ENCODE data around the gene VANGL2.

VANGL2 gene

GRCh38 chr1:160415696-160416290, 15.4 kb downstream of the VANGL2 start:
- no peaks in the 10 kb centered on the region for H3K9me3 ChIP-seq (ENCODE audit: control insufficient read depth in 2 of 2, low read length in 2 of 2)
- H3K27ac ChIP-seq (ENCODE audit: low read length), result no peak overlapping the region
- H3K36me3 ChIP-seq (ENCODE audit: control insufficient read depth in 2 of 2, insufficient read depth in 2 of 2, low read length in 2 of 2), result peaks cover 6 to 9% of the 10 kb centered on the region in 2 donors
- peaks cover 5% of the 10 kb centered on the region for H3K4me1 ChIP-seq (ENCODE audit: control insufficient read depth, insufficient read depth, low read length)
- no peak overlapping the region for H3K4me3 ChIP-seq (ENCODE audit: low read length in 2 of 2)
- no peaks in the 10 kb centered on the region for H3K27me3 ChIP-seq (ENCODE audit: control insufficient read depth in 1 of 2, insufficient read depth in 2 of 2, low read length in 2 of 2)
- H3K9ac ChIP-seq (ENCODE audit: low read length in 2 of 2), result no peak overlapping the region

DNA sequence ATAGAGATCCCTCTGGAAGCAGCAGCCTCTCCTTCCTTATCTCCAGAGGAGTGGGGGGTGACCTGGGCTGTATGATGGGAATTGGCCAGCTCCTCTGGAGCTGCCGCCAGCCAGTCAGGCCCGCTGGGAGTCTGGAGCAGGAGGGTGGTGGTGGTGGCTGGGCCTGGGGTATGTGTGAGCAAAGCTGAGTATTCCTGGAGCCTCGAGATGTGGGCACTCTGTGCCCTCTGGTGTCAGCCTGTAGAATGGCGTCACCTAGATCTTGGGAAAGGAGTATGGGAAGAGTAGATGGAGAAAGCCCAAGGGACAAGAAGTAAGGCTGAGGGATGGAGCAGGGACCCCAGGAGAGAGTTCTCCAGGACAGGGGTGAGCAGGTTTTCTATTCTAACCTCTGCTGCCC, 16.0 kb downstream of the VANGL2 start:
- Histone ChIP-seq H3K4me3 (ENCODE audit: low read length in 2 of 2) (no peak overlapping the region), H3K36me3 (ENCODE audit: control insufficient read depth in 2 of 2, insufficient read depth in 2 of 2, low read length in 2 of 2) (peaks cover 9% of the 10 kb centered on the region in 2 donors), H3K9ac (ENCODE audit: low read length in 2 of 2) (no peak overlapping the region), H3K4me1 (ENCODE audit: control insufficient read depth, insufficient read depth, low read length) (peaks cover under 1% of the 10 kb centered on the region), H3K9me3 (ENCODE audit: control insufficient read depth in 2 of 2, low read length in 2 of 2) (no peaks in the 10 kb centered on the region), H3K27ac (ENCODE audit: low read length) (no peak overlapping the region), H3K27me3 (ENCODE audit: control insufficient read depth in 1 of 2, insufficient read depth in 2 of 2, low read length in 2 of 2) (no peaks in the 10 kb centered on the region)

DNA sequence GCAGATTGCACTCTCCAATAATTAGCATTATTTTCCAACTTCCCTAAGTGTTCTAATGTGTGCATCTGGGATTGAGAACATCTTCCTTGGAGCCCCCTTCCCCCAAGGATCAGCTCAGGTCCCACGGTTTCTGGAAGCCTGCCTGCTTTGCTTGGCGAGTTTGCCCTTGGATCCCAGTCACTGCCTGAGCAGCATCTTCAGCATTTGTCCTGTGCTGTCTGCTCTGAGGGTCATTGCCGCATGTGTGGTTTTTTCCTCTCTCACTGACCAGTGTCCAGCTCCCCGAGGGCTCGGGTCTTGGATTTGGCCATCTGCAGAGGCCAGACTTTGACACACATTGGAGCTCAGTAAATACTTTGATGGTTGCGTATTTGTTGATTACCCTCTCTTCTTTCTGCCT, 18.1 kb downstream of the VANGL2 start:
- Histone ChIP-seq H3K4me3 (ENCODE audit: low read length in 2 of 2) (no peak overlapping the region), H3K4me1 (ENCODE audit: control insufficient read depth, insufficient read depth, low read length) (no peaks in the 10 kb centered on the region), H3K27ac (ENCODE audit: low read length) (no peak overlapping the region), H3K9ac (ENCODE audit: low read length in 2 of 2) (no peak overlapping the region), H3K27me3 (ENCODE audit: control insufficient read depth in 1 of 2, insufficient read depth in 2 of 2, low read length in 2 of 2) (no peaks in the 10 kb centered on the region), H3K36me3 (ENCODE audit: control insufficient read depth in 2 of 2, insufficient read depth in 2 of 2, low read length in 2 of 2) (peaks cover 9 to 10% of the 10 kb centered on the region in 2 donors), H3K9me3 (ENCODE audit: control insufficient read depth in 2 of 2, low read length in 2 of 2) (no peaks in the 10 kb centered on the region)

GRCh38 chr1:160419150-160419837, 18.9 kb downstream of the VANGL2 start:
- H3K27me3 ChIP-seq (ENCODE audit: control insufficient read depth in 1 of 2, insufficient read depth in 2 of 2, low read length in 2 of 2), result no peaks in the 10 kb centered on the region
- no peaks in the 10 kb centered on the region for H3K9me3 ChIP-seq (ENCODE audit: control insufficient read depth in 2 of 2, low read length in 2 of 2)
- no peaks in the 10 kb centered on the region for H3K4me1 ChIP-seq (ENCODE audit: control insufficient read depth, insufficient read depth, low read length)
- H3K4me3 ChIP-seq (ENCODE audit: low read length in 2 of 2), result no peak overlapping the region
- no peak overlapping the region for H3K9ac ChIP-seq (ENCODE audit: low read length in 2 of 2)
- peaks cover 12 to 14% of the 10 kb centered on the region in 2 donors for H3K36me3 ChIP-seq (ENCODE audit: control insufficient read depth in 2 of 2, insufficient read depth in 2 of 2, low read length in 2 of 2)
- no peak overlapping the region for H3K27ac ChIP-seq (ENCODE audit: low read length)

DNA sequence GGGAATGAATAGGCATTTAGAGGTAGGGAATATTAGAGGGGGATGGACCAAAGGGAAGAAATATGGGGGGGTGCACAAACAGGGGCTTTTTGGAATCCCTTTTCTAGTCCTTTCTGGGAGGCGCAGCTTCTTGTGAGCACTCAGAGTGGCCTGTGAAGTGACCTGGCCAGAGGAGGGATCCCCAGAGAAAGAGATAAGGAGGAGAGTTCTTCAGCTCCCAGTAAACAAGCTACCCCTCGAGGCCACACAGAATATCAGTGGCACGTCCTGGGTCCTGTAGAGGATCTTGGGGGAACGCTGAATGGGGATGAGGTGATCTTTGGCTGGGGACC, 19.4 kb downstream of the VANGL2 start:
- Histone ChIP-seq H3K4me1 (ENCODE audit: control insufficient read depth, insufficient read depth, low read length) (no peaks in the 10 kb centered on the region), H3K27ac (ENCODE audit: low read length) (no peak overlapping the region), H3K9me3 (ENCODE audit: control insufficient read depth in 2 of 2, low read length in 2 of 2) (no peaks in the 10 kb centered on the region), H3K36me3 (ENCODE audit: control insufficient read depth in 2 of 2, insufficient read depth in 2 of 2, low read length in 2 of 2) (peaks cover 12 to 17% of the 10 kb centered on the region in 2 donors), H3K27me3 (ENCODE audit: control insufficient read depth in 1 of 2, insufficient read depth in 2 of 2, low read length in 2 of 2) (no peaks in the 10 kb centered on the region), H3K9ac (ENCODE audit: low read length in 2 of 2) (no peak overlapping the region), H3K4me3 (ENCODE audit: low read length in 2 of 2) (no peak overlapping the region)

DNA sequence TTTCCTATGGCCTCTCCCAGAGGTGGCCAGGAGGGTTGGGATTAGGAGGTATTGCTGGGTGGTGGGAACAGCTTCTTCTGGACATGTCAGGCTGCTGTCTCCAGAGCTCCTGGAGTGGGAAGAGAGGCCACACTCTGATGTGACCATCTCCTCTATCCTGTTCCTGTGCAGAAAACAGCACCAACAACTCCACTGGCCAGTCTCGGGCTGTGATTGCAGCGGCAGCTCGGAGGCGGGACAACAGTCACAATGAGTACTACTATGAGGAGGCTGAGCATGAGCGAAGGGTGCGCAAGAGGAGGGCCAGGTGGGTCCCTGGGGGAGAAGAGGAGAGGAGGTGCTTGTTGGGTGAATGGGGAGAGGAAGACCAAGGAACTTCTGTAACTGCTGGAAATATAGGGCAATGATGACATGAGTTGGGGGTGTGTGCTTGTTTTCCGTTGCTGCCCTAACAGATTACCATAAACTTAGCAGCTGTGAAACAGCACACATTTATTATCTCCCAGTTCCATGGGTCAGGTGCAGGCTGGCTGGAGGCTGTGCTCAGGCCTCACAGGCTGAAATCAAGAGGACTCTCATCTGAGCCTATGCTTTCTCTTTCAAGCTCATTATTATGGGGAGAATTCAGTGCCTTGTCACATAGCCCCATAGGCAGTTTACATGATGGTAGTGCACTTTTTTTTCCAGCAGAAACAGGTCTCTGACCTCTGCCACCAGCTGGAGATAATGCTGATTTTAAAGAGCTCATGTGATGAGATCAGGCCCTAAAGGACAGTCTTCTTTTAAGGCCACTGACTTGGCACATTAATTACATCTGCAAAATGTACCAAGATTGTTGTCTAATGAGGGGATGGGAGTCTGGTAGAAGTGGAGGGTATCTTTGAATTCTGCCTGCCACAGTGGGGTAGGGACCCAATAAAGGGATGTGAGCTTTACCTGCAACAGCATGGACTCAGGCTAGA, 20.8 kb downstream of the VANGL2 start:
- Histone ChIP-seq H3K36me3 (ENCODE audit: control insufficient read depth in 2 of 2, insufficient read depth in 2 of 2, low read length in 2 of 2) (peaks cover 15 to 20% of the 10 kb centered on the region in 2 donors), H3K27me3 (ENCODE audit: control insufficient read depth in 1 of 2, insufficient read depth in 2 of 2, low read length in 2 of 2) (no peaks in the 10 kb centered on the region), H3K27ac (ENCODE audit: low read length) (no peak overlapping the region), H3K4me3 (ENCODE audit: low read length in 2 of 2) (no peak overlapping the region), H3K9me3 (ENCODE audit: control insufficient read depth in 2 of 2, low read length in 2 of 2) (no peaks in the 10 kb centered on the region), H3K4me1 (ENCODE audit: control insufficient read depth, insufficient read depth, low read length) (no peaks in the 10 kb centered on the region), H3K9ac (ENCODE audit: low read length in 2 of 2) (no peak overlapping the region)

DNA sequence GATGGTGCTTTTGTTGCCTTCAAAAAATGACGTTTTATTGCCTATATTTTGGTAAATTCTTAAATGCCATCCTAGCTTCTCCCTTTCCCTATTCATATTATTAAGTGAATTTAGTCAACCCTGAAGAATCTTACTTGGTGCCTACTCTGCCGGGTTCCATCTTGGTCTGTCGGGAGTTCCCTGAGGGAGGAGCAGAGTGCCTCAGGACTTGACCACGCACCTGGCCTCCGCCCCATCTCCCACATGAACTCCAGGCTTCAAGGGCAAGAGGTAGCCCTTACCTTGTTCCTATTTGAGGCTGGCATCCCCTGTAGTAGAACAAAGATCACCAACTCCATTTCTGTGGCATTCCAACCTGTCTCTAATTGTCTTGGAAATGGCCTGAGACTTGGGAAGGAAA, 21.5 kb downstream of the VANGL2 start:
- Histone ChIP-seq H3K36me3 (ENCODE audit: control insufficient read depth in 2 of 2, insufficient read depth in 2 of 2, low read length in 2 of 2) (peaks cover 17 to 20% of the 10 kb centered on the region in 2 donors), H3K4me3 (ENCODE audit: low read length in 2 of 2) (no peak overlapping the region), H3K9ac (ENCODE audit: low read length in 2 of 2) (no peak overlapping the region), H3K4me1 (ENCODE audit: control insufficient read depth, insufficient read depth, low read length) (no peaks in the 10 kb centered on the region), H3K27ac (ENCODE audit: low read length) (no peak overlapping the region), H3K9me3 (ENCODE audit: control insufficient read depth in 2 of 2, low read length in 2 of 2) (no peaks in the 10 kb centered on the region), H3K27me3 (ENCODE audit: control insufficient read depth in 1 of 2, insufficient read depth in 2 of 2, low read length in 2 of 2) (no peaks in the 10 kb centered on the region)

DNA sequence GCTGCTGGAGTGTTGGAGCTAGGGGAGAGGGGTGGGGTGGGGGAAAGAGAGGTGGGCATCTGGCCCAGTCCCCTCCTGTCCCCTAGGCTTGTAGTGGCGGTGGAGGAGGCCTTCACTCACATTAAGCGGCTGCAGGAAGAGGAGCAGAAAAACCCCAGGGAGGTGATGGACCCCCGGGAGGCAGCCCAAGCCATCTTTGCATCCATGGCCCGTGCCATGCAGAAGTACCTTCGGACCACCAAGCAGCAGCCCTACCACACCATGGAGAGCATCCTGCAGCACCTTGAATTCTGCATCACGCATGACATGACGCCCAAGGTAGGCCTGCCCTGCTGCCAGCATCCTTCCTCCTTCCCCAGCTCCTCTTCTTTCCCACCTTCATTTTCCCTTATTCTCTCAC, 23.6 kb downstream of the VANGL2 start:
- Histone ChIP-seq H3K9me3 (ENCODE audit: control insufficient read depth in 2 of 2, low read length in 2 of 2) (no peaks in the 10 kb centered on the region), H3K36me3 (ENCODE audit: control insufficient read depth in 2 of 2, insufficient read depth in 2 of 2, low read length in 2 of 2) (peaks cover 14 to 20% of the 10 kb centered on the region in 2 donors), H3K4me3 (ENCODE audit: low read length in 2 of 2) (no peak overlapping the region), H3K27ac (ENCODE audit: low read length) (no peak overlapping the region), H3K4me1 (ENCODE audit: control insufficient read depth, insufficient read depth, low read length) (no peaks in the 10 kb centered on the region), H3K27me3 (ENCODE audit: control insufficient read depth in 1 of 2, insufficient read depth in 2 of 2, low read length in 2 of 2) (no peaks in the 10 kb centered on the region), H3K9ac (ENCODE audit: low read length in 2 of 2) (no peak overlapping the region)

DNA sequence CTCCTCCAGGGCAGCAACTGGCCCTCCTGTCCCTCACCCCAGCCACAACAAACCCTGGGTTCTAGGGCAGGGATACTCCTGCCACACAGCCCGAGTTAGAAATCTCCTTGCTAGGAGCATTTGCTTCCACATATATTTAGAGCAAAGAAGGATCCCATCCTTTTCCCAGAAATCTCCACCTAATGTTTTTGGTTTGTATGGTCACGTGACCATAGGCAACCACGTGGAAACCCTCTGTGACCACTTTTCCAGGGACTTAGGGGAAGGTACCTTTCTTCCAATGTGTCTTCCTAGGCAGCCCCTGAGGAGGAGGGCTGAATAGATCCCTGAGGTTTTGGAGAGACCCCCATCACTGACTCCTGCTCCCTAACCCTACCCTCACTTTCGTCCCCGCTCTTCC, 25.5 kb downstream of the VANGL2 start:
- Histone ChIP-seq H3K4me3 (ENCODE audit: low read length in 2 of 2) (no peak overlapping the region), H3K27ac (ENCODE audit: low read length) (no peak overlapping the region)

DNA sequence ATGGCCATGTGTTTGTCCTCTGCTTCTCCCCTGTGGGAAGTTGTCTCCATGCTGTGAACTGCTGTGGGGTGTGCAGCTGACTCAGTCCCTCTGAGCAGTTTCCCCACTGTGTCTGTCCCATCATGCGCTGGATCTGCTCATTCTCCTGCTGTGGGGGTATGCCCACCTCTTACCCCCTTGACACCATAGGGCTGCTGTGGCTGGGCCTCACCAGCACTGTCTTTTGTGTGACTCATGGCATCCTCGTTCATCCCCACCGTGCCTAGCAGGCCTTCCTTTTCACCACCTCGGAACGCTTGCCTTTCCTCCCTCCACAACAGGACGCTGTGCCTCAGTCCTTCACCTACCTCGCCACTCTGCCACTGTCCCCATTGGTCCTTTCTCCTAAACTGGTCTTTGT, 27.3 kb downstream of the VANGL2 start:
- Histone ChIP-seq H3K9ac (ENCODE audit: low read length in 2 of 2) (no peak overlapping the region), H3K9me3 (ENCODE audit: control insufficient read depth in 2 of 2, low read length in 2 of 2) (no peaks in the 10 kb centered on the region), H3K36me3 (ENCODE audit: control insufficient read depth in 2 of 2, insufficient read depth in 2 of 2, low read length in 2 of 2) (peaks cover 10 to 11% of the 10 kb centered on the region in 2 donors), H3K4me1 (ENCODE audit: control insufficient read depth, insufficient read depth, low read length) (no peaks in the 10 kb centered on the region), H3K4me3 (ENCODE audit: low read length in 2 of 2) (no peak overlapping the region), H3K27ac (ENCODE audit: low read length) (no peak overlapping the region), H3K27me3 (ENCODE audit: control insufficient read depth in 1 of 2, insufficient read depth in 2 of 2, low read length in 2 of 2) (no peaks in the 10 kb centered on the region)

More for the DNA sequence above, 25.5 kb downstream of the VANGL2 start:
- Histone ChIP-seq H3K9me3 (ENCODE audit: control insufficient read depth in 2 of 2, low read length in 2 of 2) (no peaks in the 10 kb centered on the region), H3K4me1 (ENCODE audit: control insufficient read depth, insufficient read depth, low read length) (no peaks in the 10 kb centered on the region), H3K36me3 (ENCODE audit: control insufficient read depth in 2 of 2, insufficient read depth in 2 of 2, low read length in 2 of 2) (peaks cover 11 to 14% of the 10 kb centered on the region in 2 donors), H3K27me3 (ENCODE audit: control insufficient read depth in 1 of 2, insufficient read depth in 2 of 2, low read length in 2 of 2) (no peaks in the 10 kb centered on the region), H3K9ac (ENCODE audit: low read length in 2 of 2) (no peak overlapping the region)

All from stomach smooth muscle (tissue), 2 donors.